Caco-2 (cell line): ENCODE data around the gene PLA2G2C. TPM values are rescaled to one million over a fixed set of nuclear protein-coding genes. Genes with fewer than 3 reads are reported as not detected.
"Not testable (repeated sequence)": the region's sequence is repeated elsewhere in the genome, so short reads cannot be mapped to it uniquely, and the experiment has no call there.

Experiments
- BruUV-seq: library from RNA; stranded (reverse); fragments of 400-500 nt; replicated peaks from 2 replicates; lab custom pipeline; 2021; lab: Mats Ljungman, UMichigan
- CTCF ChIA-PET: fragments of 300-600 bp; sonication (Branson Sonifier 250); formaldehyde crosslinking; loops from one replicate; lab custom pipeline; 2022; ENCODE audit warnings: antibody characterized with exemption; lab: Charles Lee
- POLR2A ChIA-PET: fragments of 300-600 bp; sonication (Branson Sonifier 250); formaldehyde crosslinking; loops from one replicate; lab custom pipeline; 2022; ENCODE audit warnings: antibody characterized with exemption; lab: Charles Lee
- DNase-seq, 2 experiments: peaks; one replicate each; pipeline versions ENCODE4 v3.0.0 to v3.0.0-alpha.2; 2020 to 2022
- H3K27me3 ChIP-seq: replicated peaks from 2 replicates; pipeline ENCODE4 v1.6.0; 2011; ENCODE audit warnings: low read length; ENCODE audit not compliant: control insufficient read depth, insufficient read depth
- H3K36me3 ChIP-seq: 2 replicates; pipeline ENCODE4 v1.5.1; 2011; ENCODE audit warnings: low read length; ENCODE audit not compliant: control insufficient read depth, insufficient read depth
- H3K4me1 ChIP-seq: fragments of 250-450 bp; sonication (Bioruptor Pico); 2 replicates; pipeline ENCODE4 v1.5.1; 2020; ENCODE audit warnings: mild to moderate bottlenecking
- H3K4me3 ChIP-seq: 2 replicates; pipeline ENCODE4 v1.5.1; 2011; ENCODE audit warnings: low read depth, mild to moderate bottlenecking, control low read depth, low read length
- H3K9me3 ChIP-seq: fragments of 250-450 bp; sonication (Bioruptor Pico); 2 replicates; pipeline ENCODE4 v1.5.1; 2020; ENCODE audit warnings: mild to moderate bottlenecking, moderate library complexity
- H3K27ac Mint-ChIP-seq: one replicate; pipeline ENCODE4 v1.8.0; 2022; ENCODE audit warnings: mixed read lengths; ENCODE audit not compliant: unreplicated experiment
- H3K27me3 Mint-ChIP-seq: one replicate; pipeline ENCODE4 v1.8.0; 2022; ENCODE audit warnings: mixed read lengths; ENCODE audit not compliant: insufficient read depth, unreplicated experiment
- H3K36me3 Mint-ChIP-seq: one replicate; pipeline ENCODE4 v1.8.0; 2022; ENCODE audit warnings: mild to moderate bottlenecking, mixed read lengths; ENCODE audit not compliant: insufficient read depth, unreplicated experiment
- H3K4me1 Mint-ChIP-seq: one replicate; pipeline ENCODE4 v1.8.0; 2022; ENCODE audit warnings: low read depth, mixed read lengths; ENCODE audit not compliant: unreplicated experiment
- H3K4me3 Mint-ChIP-seq: one replicate; pipeline ENCODE4 v1.8.0; 2022; ENCODE audit warnings: mild to moderate bottlenecking, moderate library complexity, mixed read lengths; ENCODE audit not compliant: unreplicated experiment
- H3K9me3 Mint-ChIP-seq: one replicate; pipeline ENCODE4 v1.8.0; 2022; ENCODE audit warnings: mixed read lengths; ENCODE audit not compliant: unreplicated experiment
- intact Hi-C: fragments of 100-400 bp; cut with micrococcal nuclease; formaldehyde crosslinking; loops from one replicate; pipeline ENCODE4 v1.10.0; 2022; ENCODE audit not compliant: unreplicated experiment
- total RNA-seq: library from RNA; stranded (reverse); gene quantifications from 2 replicates; pipeline ENCODE4 v1.2.3, GENCODE V29; 2022
- TF ChIP-seq, protein P1 (sequence below), 2 experiments: fragments of 200-600 bp in 1 of 2; IDR thresholded peaks; 1 replicate in 1 of 2; 2 replicates in 1 of 2; pipeline versions ENCODE4 v1.5.1 to v1.8.0; 2011 to 2022; ENCODE audit warnings: antibody characterized with exemption in 1 of 2, control low read depth in 1 of 2, inconsistent platforms in 1 of 2, low read depth in 1 of 2, low read length in 1 of 2, mild to moderate bottlenecking in 1 of 2, moderate library complexity in 1 of 2; ENCODE audit not compliant: insufficient read depth in 1 of 2, severe bottlenecking in 1 of 2, unreplicated experiment in 1 of 2

Gene PLA2G2C
- total RNA-seq, 1 experiment from 2014 or later = not detected

DNA sequence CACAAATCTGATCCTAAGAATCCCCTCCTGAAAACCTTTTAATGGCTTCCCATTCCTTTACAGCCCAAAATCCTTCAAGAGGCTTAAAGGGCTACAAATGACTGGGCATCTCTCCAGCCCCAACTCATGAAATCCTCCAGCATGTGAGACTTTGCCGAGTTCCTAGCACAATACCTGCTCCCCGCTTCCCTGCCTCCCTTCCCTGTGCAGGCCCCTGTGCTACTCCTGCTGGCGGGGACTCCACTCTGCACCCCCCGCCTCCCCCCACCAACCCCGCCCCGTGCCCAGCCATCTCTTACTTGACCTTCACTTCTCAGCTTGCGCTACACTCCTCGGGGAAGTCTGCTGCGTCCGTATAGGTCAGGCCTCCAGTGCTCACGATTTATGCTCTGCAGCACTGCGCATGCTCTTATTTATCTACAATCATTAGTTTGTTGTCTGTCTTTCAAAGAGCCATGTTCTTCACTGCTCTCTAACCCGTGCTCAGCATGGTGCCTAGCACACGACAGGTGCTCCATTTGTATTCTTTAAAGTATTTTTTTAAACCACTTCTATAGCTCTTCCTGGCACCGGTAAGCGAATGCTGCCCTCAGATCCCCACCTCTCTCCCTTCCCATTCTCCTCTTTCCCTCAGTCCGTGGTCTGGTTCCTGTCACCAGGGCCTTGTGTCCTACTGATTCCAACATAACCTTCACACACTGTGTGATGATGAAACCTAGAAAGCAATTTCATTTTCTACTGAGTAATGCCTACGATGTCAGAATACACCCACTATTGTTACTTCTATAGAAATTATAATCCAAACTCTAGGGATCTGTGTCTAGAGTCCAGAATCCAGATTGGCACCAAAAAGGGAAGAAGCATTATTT lies 37.5 kb upstream of the PLA2G2C start:
- H3K36me3 ChIP-seq = no peaks in the 10 kb centered on the region
- peaks cover 19% of the 10 kb centered on the region for H3K27me3 Mint-ChIP-seq
- intact Hi-C loops = no loop called here

DNA sequence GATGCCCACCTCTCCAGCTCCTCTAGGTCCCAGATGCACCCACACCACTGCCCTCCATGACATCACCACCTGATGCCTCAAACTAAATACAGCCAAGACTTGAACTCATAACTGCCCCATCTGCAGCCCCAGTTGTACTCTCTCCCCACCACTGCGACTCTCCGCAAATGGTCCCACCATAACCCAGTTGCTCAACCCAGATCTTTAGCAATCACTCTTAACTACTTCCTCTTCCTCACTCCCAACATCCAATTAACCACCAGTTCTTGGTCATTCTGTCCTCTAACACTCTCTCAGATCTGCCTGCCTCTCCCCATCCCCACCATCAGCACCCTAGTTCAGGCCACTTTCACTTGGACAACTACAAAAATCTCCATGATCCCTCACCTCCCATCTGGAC lies 36.8 kb upstream of the PLA2G2C start:
- ChIA-PET POLR2A (no interaction called here), CTCF (no interaction called here)
- no peak overlapping the region for H3K4me3 Mint-ChIP-seq
- no peak overlapping the region for H3K27ac Mint-ChIP-seq
- no peaks in the 10 kb centered on the region for H3K4me1 ChIP-seq
- peaks cover 18% of the 10 kb centered on the region for H3K27me3 Mint-ChIP-seq
- no peaks in the 10 kb centered on the region for H3K36me3 ChIP-seq
- no peaks in the 10 kb centered on the region for H3K9me3 Mint-ChIP-seq
- no peaks in the 10 kb centered on the region for H3K9me3 ChIP-seq
- no peak for DNase-seq
- no peak overlapping the region for H3K4me3 ChIP-seq
- TF ChIP-seq, protein P1, sequence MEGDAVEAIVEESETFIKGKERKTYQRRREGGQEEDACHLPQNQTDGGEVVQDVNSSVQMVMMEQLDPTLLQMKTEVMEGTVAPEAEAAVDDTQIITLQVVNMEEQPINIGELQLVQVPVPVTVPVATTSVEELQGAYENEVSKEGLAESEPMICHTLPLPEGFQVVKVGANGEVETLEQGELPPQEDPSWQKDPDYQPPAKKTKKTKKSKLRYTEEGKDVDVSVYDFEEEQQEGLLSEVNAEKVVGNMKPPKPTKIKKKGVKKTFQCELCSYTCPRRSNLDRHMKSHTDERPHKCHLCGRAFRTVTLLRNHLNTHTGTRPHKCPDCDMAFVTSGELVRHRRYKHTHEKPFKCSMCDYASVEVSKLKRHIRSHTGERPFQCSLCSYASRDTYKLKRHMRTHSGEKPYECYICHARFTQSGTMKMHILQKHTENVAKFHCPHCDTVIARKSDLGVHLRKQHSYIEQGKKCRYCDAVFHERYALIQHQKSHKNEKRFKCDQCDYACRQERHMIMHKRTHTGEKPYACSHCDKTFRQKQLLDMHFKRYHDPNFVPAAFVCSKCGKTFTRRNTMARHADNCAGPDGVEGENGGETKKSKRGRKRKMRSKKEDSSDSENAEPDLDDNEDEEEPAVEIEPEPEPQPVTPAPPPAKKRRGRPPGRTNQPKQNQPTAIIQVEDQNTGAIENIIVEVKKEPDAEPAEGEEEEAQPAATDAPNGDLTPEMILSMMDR (IDR thresholded peaks at IDR 0.05; ENCODE audit: insufficient read depth in 1 of 2, low read depth in 1 of 2, low read length in 1 of 2, severe bottlenecking in 1 of 2, unreplicated experiment in 1 of 2) = no peak
- no peaks in the 10 kb centered on the region for H3K36me3 Mint-ChIP-seq
- no peaks in the 10 kb centered on the region for H3K4me1 Mint-ChIP-seq
- BruUV-seq = no TSS peak
- no peaks in the 10 kb centered on the region for H3K27me3 ChIP-seq
- intact Hi-C loops = no loop called here

More for the DNA sequence above, 37.5 kb upstream of the PLA2G2C start:
- no peaks in the 10 kb centered on the region for H3K27me3 ChIP-seq
- no peaks in the 10 kb centered on the region for H3K4me1 Mint-ChIP-seq
- H3K9me3 ChIP-seq = no peaks in the 10 kb centered on the region
- no peaks in the 10 kb centered on the region for H3K9me3 Mint-ChIP-seq
- H3K27ac Mint-ChIP-seq = no peak overlapping the region
- no peak overlapping the region for H3K4me3 ChIP-seq
- DNase-seq = no peak
- TF ChIP-seq, protein P1 (IDR thresholded peaks at IDR 0.05; ENCODE audit: insufficient read depth in 1 of 2, low read depth in 1 of 2, low read length in 1 of 2, severe bottlenecking in 1 of 2, unreplicated experiment in 1 of 2) = no peak
- BruUV-seq = no TSS peak
- POLR2A ChIA-PET = no interaction called here
- H3K4me1 ChIP-seq = no peaks in the 10 kb centered on the region
- H3K4me3 Mint-ChIP-seq = no peak overlapping the region
- CTCF ChIA-PET = no interaction called here
- H3K36me3 Mint-ChIP-seq = no peaks in the 10 kb centered on the region

DNA sequence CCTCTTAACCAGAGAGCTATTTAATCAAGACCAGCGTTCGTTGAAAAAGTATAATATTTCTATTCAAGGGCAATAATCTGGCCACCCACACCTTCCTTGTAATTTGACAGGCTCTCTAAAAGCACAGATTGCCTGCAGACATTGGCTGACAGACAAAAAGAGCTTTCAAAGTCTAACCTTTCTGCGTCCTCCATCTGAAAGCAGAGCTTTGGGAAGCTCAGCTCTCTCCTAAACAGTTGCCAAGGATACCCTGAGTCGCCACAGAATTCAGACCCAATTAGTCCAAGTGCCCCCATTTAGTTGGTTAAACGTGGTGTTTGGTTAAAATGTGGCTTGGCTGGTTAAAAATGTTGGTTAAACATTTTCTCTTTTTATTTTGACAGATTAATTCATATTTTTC lies 33.7 kb upstream of the PLA2G2C start:
- Mint-ChIP-seq H3K36me3 (no peaks in the 10 kb centered on the region), H3K27ac (no peak overlapping the region), H3K27me3 (peaks cover 19% of the 10 kb centered on the region), H3K9me3 (no peaks in the 10 kb centered on the region), H3K4me1 (no peaks in the 10 kb centered on the region), H3K4me3 (no peak overlapping the region)
- Histone ChIP-seq H3K36me3 (no peaks in the 10 kb centered on the region), H3K27me3 (no peaks in the 10 kb centered on the region; the same call in 1 of the 2 replicates), H3K9me3 (no peaks in the 10 kb centered on the region; the same call in 1 of the 2 replicates), H3K4me1 (no peaks in the 10 kb centered on the region), H3K4me3 (no peak overlapping the region)
- TF ChIP-seq, protein P1 (IDR thresholded peaks at IDR 0.05; ENCODE audit: insufficient read depth in 1 of 2, low read depth in 1 of 2, low read length in 1 of 2, severe bottlenecking in 1 of 2, unreplicated experiment in 1 of 2) = no peak
- POLR2A ChIA-PET = no interaction called here
- intact Hi-C loops = no loop called here
- DNase-seq = no peak
- no TSS peak for BruUV-seq
- CTCF ChIA-PET = no interaction called here

DNA sequence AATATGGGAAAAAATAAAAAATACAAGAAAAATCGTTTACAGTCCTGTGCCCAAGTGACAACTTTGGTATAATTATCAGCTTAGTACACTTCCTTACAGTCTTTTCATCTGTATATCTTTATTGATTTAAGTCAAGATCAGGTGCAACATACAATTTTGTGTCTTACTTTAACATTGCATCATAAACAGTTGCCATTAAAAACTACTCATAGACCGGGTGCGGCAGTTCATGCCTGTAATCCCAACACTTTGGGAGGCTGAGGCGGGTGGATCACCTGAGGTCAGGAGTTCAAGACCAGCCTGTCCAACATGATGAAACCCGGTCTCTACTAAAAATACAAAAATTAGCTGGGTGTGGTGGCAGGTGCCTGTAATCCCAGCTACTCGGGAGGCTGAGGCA lies 32.7 kb upstream of the PLA2G2C start:
- POLR2A ChIA-PET, BruUV-seq, H3K9me3 Mint-ChIP-seq, H3K36me3 ChIP-seq, H3K4me3 Mint-ChIP-seq, H3K4me1 Mint-ChIP-seq, H3K9me3 ChIP-seq, H3K4me3 ChIP-seq, H3K27ac Mint-ChIP-seq, H3K36me3 Mint-ChIP-seq, DNase-seq, H3K27me3 ChIP-seq, H3K4me1 ChIP-seq, CTCF ChIA-PET: not testable (repeated sequence)
- intact Hi-C loops = loop anchor here (10.0 kb wide), 1 partner anchor 146 kb away; no protein-coding TSS in a partner anchor
- peaks cover 21% of the 10 kb centered on the region for H3K27me3 Mint-ChIP-seq
